Bronchial epithelial cell (primary cell): Measurements from ENCODE around the gene DUSP16. TPM values are rescaled to one million over a fixed set of nuclear protein-coding genes. Genes with fewer than 3 reads are reported as not detected.

ENCODE experiments used
- DNase-seq: peaks from one replicate; pipeline ENCODE4 v3.0.0-alpha.2; 2010; ENCODE audit warnings: low read depth
- FAIRE-seq: peaks from 2 replicates; lab custom pipeline; 2011; peaks lifted over from hg19 to GRCh38; lab: Jason Lieb, UNC
- H3K27me3 ChIP-seq: 2 replicates; pipeline ENCODE4 v1.5.1; 2011; ENCODE audit warnings: low read length; ENCODE audit not compliant: control insufficient read depth, insufficient read depth
- H3K36me3 ChIP-seq: 2 replicates; pipeline ENCODE4 v1.5.1; 2011; ENCODE audit warnings: low read length; ENCODE audit not compliant: control insufficient read depth, insufficient read depth
- H3K4me3 ChIP-seq: 2 replicates; pipeline ENCODE4 v1.5.1; 2011; ENCODE audit warnings: mild to moderate bottlenecking, low read depth, low read length, control low read depth
- total RNA-seq: library from RNA; depleted of rRNA; stranded (reverse); fragments of >200 nt; gene quantifications from 2 replicates; pipeline ENCODE4 v1.2.1, GENCODE V29; 2014
- TF ChIP-seq, protein P1 (sequence below): IDR thresholded peaks from 2 replicates; pipeline ENCODE4 v1.5.1; 2011; ENCODE audit warnings: mild to moderate bottlenecking, moderate library complexity, low read length, control low read depth, inconsistent platforms; ENCODE audit not compliant: insufficient read depth, severe bottlenecking

DUSP16 gene
- total RNA-seq, 1 donor from 2014 or later = 14.2 TPM

DNA sequence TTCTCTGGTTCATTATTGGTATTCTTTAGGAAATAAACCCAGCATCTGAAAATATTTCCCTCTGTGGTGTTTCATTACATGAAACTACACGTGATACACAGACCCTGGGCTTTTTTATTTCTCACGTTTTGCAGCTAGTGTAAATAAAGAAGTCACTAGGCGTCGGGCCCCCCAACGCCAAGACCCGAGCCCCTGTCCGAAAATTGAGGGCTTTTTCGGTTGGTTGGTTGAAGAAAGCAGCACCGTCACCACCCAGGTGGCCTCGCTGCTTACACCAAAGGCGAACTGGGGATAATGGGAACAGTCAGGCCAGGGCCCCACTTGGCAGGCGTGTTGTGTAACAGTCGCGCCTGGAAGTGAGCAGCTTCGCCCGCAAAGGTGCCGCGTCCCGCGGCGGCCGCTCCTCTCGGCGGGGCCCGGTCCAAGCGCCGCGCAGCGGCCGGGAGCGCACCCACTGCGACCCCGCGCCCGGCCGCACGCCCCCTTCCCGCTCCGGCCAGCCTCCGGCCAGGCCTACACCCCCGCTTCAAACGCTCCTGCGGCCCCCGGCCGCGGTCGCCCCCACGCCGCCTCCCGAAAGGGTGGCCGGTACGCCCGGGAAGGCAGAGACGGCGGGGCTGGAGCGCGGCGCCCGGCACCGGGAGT lies 1.2 kb downstream of the DUSP16 start:
- Histone ChIP-seq H3K4me3 (peak overlapping the region; percentile 81), H3K27me3 (no peaks in the 10 kb centered on the region), H3K36me3 (no peaks in the 10 kb centered on the region)
- DNase-seq (peak; percentile 37), FAIRE-seq (no peak)
- TF ChIP-seq, protein P1, sequence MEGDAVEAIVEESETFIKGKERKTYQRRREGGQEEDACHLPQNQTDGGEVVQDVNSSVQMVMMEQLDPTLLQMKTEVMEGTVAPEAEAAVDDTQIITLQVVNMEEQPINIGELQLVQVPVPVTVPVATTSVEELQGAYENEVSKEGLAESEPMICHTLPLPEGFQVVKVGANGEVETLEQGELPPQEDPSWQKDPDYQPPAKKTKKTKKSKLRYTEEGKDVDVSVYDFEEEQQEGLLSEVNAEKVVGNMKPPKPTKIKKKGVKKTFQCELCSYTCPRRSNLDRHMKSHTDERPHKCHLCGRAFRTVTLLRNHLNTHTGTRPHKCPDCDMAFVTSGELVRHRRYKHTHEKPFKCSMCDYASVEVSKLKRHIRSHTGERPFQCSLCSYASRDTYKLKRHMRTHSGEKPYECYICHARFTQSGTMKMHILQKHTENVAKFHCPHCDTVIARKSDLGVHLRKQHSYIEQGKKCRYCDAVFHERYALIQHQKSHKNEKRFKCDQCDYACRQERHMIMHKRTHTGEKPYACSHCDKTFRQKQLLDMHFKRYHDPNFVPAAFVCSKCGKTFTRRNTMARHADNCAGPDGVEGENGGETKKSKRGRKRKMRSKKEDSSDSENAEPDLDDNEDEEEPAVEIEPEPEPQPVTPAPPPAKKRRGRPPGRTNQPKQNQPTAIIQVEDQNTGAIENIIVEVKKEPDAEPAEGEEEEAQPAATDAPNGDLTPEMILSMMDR = peak; percentile 9

DNA sequence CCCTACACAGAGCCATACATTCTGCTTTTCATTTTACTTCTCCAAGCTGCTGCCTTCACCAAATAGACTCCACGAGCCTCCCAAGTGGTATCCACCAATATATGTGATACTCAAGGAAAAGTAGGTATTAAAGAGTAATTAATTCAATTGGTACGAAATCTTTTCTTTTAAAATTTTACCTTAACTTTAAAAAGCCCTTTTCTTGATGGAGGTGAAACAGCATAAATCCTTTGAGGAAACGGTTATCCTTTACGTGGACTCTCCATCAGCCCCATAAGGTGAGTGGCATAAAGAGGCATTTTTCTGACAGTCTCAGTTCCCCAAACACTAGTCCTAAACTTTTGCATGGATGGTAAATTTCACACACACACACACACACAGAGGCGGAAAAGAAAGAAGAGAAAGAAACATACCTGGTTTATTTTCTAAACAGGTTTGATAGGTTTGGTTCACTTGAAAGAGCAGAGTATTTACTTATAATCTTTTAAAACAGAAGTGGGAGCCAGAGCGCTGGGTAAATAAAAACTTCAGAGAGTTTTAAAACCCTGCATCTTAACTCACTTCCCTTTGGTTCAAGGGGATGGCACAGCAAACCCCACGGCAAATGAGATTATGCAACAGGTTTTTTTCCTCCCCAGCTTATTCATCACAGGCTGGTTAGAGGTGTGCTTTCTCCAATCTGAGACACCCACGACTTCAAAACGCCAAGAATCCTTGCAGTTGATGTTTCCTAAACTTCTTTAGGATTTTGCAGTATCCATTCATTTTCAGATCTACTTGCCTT lies 1.9 kb downstream of the DUSP16 start:
- Histone ChIP-seq H3K36me3 (no peaks in the 10 kb centered on the region), H3K27me3 (no peaks in the 10 kb centered on the region), H3K4me3 (peak overlapping the region; percentile 81)
- DNase-seq (peak; percentile 93), FAIRE-seq (no peak)
- TF ChIP-seq, protein P1 = no peak

DNA sequence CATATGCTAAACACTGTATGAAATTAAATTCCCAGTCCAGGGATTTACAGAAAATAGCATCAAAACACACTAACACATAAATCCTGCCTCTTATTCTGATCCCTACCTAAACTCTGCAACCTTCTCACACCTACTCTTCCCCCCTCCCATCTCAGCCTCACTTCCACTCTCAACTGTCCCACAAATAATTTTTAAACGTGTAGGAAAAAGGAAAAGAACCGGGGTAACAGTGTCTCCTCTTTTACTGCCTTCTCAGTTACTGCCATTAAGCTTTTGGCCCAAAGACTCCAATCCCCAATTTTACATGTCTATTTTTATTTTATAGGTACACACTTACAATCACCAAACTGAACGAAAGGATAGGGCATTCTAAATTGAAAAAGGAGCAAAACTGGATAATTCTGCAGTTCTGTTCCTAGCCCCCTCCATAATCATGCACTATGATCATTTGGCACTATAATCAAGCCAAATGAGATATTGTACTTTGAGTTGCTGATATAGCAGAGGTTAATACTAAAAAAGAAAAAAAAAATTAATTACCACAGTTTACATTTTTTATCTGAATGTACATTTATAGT lies 2.9 kb downstream of the DUSP16 start:
- Histone ChIP-seq H3K27me3 (no peaks in the 10 kb centered on the region), H3K4me3 (no peak overlapping the region), H3K36me3 (no peaks in the 10 kb centered on the region)
- no peak for DNase-seq
- TF ChIP-seq, protein P1 = no peak
- FAIRE-seq = no peak

DNA sequence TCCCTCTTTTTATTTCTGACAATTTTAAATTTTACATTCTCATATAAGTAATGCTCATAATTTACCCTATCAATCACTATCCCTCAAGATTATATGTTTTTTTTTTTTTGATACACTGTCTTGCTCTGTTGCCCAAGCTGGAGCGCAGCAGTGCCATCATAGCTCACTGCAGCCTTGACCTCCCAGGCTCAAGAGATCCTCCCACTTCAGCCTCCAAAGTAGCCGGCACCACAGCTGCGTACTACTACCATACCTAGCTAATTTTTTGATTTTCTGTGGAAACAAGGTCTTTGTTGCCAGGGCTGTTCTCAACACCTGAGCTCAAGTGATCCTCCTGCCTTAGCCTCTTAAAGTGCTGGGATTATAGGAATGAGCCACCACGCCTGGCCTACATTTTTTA lies 4.4 kb downstream of the DUSP16 start:
- FAIRE-seq = no peak
- DNase-seq = no peak
- Histone ChIP-seq H3K36me3 (no peaks in the 10 kb centered on the region), H3K27me3 (no peaks in the 10 kb centered on the region), H3K4me3 (no peak overlapping the region)
- TF ChIP-seq, protein P1 = no peak

DNA sequence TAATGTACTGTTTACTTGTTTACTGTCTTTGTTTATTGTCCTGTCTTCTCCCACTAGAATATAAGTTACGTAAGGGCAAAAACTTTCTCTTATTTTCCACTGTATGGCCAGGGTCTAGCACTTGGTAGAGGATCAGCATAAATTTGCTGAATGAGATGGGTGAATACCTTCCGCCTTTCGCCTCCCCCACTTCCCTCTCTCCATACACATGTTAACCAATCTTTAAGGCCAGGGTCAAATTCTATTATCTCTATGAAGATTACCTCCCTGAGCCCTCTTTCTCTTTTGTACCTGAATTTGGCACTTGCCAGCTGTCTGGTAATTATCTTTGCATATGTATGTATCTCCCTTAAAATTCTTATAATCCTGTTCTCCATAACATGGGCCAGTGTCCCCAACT lies 4.9 kb downstream of the DUSP16 start:
- no peaks in the 10 kb centered on the region for H3K36me3 ChIP-seq
- FAIRE-seq (no peak), DNase-seq (no peak)
- no peaks in the 10 kb centered on the region for H3K27me3 ChIP-seq
- H3K4me3 ChIP-seq = no peak overlapping the region
- TF ChIP-seq, protein P1 = no peak
